ENCODE results near the gene CSDE1.

DNA sequence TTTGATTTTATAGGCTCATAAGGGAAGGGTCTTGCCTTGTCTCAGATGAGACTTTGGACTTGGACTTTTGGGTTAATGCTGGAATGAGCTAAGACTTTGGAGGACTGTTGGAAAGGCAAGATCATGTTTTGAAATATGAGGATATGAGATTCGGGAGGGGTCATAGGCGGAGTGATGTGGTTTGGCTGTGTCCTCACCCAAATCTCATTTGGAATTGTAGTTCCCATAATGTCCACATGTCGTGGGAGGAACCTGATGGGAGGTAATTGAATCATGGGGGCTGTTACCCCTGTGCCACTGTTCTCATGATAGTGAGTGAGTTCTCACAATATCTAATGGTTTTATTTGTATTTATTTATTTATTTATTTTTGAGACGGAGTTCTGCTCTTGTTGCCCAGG is 6.9 kb upstream of the CSDE1 start:
- TF ChIP-seq, protein P1, sequence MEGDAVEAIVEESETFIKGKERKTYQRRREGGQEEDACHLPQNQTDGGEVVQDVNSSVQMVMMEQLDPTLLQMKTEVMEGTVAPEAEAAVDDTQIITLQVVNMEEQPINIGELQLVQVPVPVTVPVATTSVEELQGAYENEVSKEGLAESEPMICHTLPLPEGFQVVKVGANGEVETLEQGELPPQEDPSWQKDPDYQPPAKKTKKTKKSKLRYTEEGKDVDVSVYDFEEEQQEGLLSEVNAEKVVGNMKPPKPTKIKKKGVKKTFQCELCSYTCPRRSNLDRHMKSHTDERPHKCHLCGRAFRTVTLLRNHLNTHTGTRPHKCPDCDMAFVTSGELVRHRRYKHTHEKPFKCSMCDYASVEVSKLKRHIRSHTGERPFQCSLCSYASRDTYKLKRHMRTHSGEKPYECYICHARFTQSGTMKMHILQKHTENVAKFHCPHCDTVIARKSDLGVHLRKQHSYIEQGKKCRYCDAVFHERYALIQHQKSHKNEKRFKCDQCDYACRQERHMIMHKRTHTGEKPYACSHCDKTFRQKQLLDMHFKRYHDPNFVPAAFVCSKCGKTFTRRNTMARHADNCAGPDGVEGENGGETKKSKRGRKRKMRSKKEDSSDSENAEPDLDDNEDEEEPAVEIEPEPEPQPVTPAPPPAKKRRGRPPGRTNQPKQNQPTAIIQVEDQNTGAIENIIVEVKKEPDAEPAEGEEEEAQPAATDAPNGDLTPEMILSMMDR (IDR thresholded peaks at IDR 0.05; ENCODE audit: extremely low read depth in 1 of 2, insufficient read depth in 1 of 2, low read depth in 1 of 2, low read length in 2 of 2): no peak
- TF ChIP-seq POLR2A (IDR thresholded peaks at IDR 0.05; ENCODE audit: low read depth, low read length): no peak
- TF ChIP-seq EZH2 (IDR thresholded peaks at IDR 0.05; ENCODE audit: borderline replicate concordance, low read depth, low read length, severe bottlenecking): no peak
- no peak for TF ChIP-seq MYC (IDR thresholded peaks at IDR 0.05; ENCODE audit: low read depth, low read length)
- no peak for TF ChIP-seq POLR2AphosphoS5 (IDR thresholded peaks at IDR 0.05; ENCODE audit: insufficient read depth, low read depth, low read length)
- no peak for TF ChIP-seq GATA2 (IDR thresholded peaks at IDR 0.05; ENCODE audit: insufficient read depth, insufficient read length, low read depth, low read length)
- TF ChIP-seq, protein P2, sequence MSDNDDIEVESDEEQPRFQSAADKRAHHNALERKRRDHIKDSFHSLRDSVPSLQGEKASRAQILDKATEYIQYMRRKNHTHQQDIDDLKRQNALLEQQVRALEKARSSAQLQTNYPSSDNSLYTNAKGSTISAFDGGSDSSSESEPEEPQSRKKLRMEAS (IDR thresholded peaks at IDR 0.05; ENCODE audit: insufficient read depth, insufficient read length): no peak
- no peak for TF ChIP-seq FOS (IDR thresholded peaks at IDR 0.05; ENCODE audit: borderline replicate concordance, insufficient read depth, low read length)

Data from endothelial cell of umbilical vein (primary cell).